Measurements from ENCODE around the gene SLC38A1.

SLC38A1 gene

GRCh38 chr12:46299851-46300250, 31.0 kb upstream of the SLC38A1 start:
- TF ChIP-seq TCF12 (IDR thresholded peaks at IDR 0.05; ENCODE audit: low read depth): no peak
- no peak for TF ChIP-seq EGR1 (IDR thresholded peaks at IDR 0.05)
- TF ChIP-seq CEBPB (IDR thresholded peaks at IDR 0.05): no peak

- TF ChIP-seq ZBTB7A (IDR thresholded peaks at IDR 0.05; ENCODE audit: low read depth): no peak
- TF ChIP-seq EP300 (IDR thresholded peaks at IDR 0.05; ENCODE audit: borderline replicate concordance): no peak
- TF ChIP-seq EGR1 (IDR thresholded peaks at IDR 0.05): no peak
- TF ChIP-seq TCF12 (IDR thresholded peaks at IDR 0.05; ENCODE audit: low read depth): no peak
- TF ChIP-seq, protein P1, sequence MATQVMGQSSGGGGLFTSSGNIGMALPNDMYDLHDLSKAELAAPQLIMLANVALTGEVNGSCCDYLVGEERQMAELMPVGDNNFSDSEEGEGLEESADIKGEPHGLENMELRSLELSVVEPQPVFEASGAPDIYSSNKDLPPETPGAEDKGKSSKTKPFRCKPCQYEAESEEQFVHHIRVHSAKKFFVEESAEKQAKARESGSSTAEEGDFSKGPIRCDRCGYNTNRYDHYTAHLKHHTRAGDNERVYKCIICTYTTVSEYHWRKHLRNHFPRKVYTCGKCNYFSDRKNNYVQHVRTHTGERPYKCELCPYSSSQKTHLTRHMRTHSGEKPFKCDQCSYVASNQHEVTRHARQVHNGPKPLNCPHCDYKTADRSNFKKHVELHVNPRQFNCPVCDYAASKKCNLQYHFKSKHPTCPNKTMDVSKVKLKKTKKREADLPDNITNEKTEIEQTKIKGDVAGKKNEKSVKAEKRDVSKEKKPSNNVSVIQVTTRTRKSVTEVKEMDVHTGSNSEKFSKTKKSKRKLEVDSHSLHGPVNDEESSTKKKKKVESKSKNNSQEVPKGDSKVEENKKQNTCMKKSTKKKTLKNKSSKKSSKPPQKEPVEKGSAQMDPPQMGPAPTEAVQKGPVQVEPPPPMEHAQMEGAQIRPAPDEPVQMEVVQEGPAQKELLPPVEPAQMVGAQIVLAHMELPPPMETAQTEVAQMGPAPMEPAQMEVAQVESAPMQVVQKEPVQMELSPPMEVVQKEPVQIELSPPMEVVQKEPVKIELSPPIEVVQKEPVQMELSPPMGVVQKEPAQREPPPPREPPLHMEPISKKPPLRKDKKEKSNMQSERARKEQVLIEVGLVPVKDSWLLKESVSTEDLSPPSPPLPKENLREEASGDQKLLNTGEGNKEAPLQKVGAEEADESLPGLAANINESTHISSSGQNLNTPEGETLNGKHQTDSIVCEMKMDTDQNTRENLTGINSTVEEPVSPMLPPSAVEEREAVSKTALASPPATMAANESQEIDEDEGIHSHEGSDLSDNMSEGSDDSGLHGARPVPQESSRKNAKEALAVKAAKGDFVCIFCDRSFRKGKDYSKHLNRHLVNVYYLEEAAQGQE (IDR thresholded peaks at IDR 0.05; ENCODE audit: low read depth): no peak
- no peak for TF ChIP-seq CEBPB (IDR thresholded peaks at IDR 0.05)
Measured at GRCh38 chr12:46298261-46298660, 29.4 kb upstream of the SLC38A1 start.

DNA sequence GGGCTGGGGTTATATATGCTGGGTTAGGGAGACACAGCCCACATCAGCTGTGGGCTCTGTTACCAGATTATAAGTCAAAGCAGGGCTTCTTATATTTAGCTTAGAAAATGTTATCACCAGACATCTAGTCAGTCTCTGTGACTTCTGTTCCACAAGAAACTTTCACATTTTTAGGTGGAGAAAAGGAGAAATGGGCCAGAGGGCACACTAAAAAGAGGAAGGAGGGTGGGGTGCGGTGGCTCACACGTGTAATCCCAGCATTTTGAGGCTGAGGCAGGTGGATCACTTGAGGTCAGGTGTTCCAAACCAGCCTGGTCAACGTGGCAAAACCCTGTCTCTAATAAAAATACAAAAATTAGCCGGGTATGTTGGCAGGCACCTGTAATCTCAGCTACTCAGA, 28.0 kb upstream of the SLC38A1 start:
- no peak for TF ChIP-seq YY1 (IDR thresholded peaks at IDR 0.05; ENCODE audit: low read depth)
- TF ChIP-seq, protein P2, sequence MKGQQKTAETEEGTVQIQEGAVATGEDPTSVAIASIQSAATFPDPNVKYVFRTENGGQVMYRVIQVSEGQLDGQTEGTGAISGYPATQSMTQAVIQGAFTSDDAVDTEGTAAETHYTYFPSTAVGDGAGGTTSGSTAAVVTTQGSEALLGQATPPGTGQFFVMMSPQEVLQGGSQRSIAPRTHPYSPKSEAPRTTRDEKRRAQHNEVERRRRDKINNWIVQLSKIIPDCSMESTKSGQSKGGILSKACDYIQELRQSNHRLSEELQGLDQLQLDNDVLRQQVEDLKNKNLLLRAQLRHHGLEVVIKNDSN (IDR thresholded peaks at IDR 0.05): no peak
- TF ChIP-seq CEBPB (IDR thresholded peaks at IDR 0.05): no peak
- TF ChIP-seq FOXM1 (IDR thresholded peaks at IDR 0.05; ENCODE audit: borderline replicate concordance, low read depth): no peak
- no peak for TF ChIP-seq EP300 (IDR thresholded peaks at IDR 0.05; ENCODE audit: borderline replicate concordance)
- TF ChIP-seq, protein P3, sequence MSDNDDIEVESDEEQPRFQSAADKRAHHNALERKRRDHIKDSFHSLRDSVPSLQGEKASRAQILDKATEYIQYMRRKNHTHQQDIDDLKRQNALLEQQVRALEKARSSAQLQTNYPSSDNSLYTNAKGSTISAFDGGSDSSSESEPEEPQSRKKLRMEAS (IDR thresholded peaks at IDR 0.05): no peak
- no peak for TF ChIP-seq ZBTB7A (IDR thresholded peaks at IDR 0.05; ENCODE audit: low read depth)
- TF ChIP-seq NFIC (IDR thresholded peaks at IDR 0.05): no peak
- TF ChIP-seq TEAD4 (IDR thresholded peaks at IDR 0.05): no peak
- no peak for TF ChIP-seq CREB1 (IDR thresholded peaks at IDR 0.05; ENCODE audit: low read depth)
- no peak for TF ChIP-seq EGR1 (IDR thresholded peaks at IDR 0.05)
- no peak for TF ChIP-seq RAD21 (IDR thresholded peaks at IDR 0.05; ENCODE audit: low read depth)
- TF ChIP-seq TAF1 (IDR thresholded peaks at IDR 0.05; ENCODE audit: low read depth): no peak
- TF ChIP-seq TCF12 (IDR thresholded peaks at IDR 0.05; ENCODE audit: low read depth): no peak
- TF ChIP-seq, protein P1 (IDR thresholded peaks at IDR 0.05; ENCODE audit: low read depth): no peak

- TF ChIP-seq NFIC (IDR thresholded peaks at IDR 0.05) (no peak), RAD21 (IDR thresholded peaks at IDR 0.05; ENCODE audit: low read depth) (peak; percentile 47)
- TF ChIP-seq, protein P3 (IDR thresholded peaks at IDR 0.05): no peak
Measured at GRCh38 chr12:46292754-46293402, 24.0 kb upstream of the SLC38A1 start.

- TF ChIP-seq CEBPB (IDR thresholded peaks at IDR 0.05) (no peak), TCF12 (IDR thresholded peaks at IDR 0.05; ENCODE audit: low read depth) (no peak), NFIC (IDR thresholded peaks at IDR 0.05) (no peak), YY1 (IDR thresholded peaks at IDR 0.05; ENCODE audit: low read depth) (no peak), TAF1 (IDR thresholded peaks at IDR 0.05; ENCODE audit: low read depth) (no peak), TEAD4 (IDR thresholded peaks at IDR 0.05) (no peak), CREB1 (IDR thresholded peaks at IDR 0.05; ENCODE audit: low read depth) (no peak), EGR1 (IDR thresholded peaks at IDR 0.05) (no peak), ZBTB7A (IDR thresholded peaks at IDR 0.05; ENCODE audit: low read depth) (no peak), EP300 (IDR thresholded peaks at IDR 0.05; ENCODE audit: borderline replicate concordance) (no peak), RAD21 (IDR thresholded peaks at IDR 0.05; ENCODE audit: low read depth) (no peak), FOXM1 (IDR thresholded peaks at IDR 0.05; ENCODE audit: borderline replicate concordance, low read depth) (no peak)
- TF ChIP-seq, protein P2 (IDR thresholded peaks at IDR 0.05): no peak
- TF ChIP-seq, protein P3 (IDR thresholded peaks at IDR 0.05): no peak
- TF ChIP-seq, protein P1 (IDR thresholded peaks at IDR 0.05; ENCODE audit: low read depth): no peak
Measured at GRCh38 chr12:46282829-46283228, 14.0 kb upstream of the SLC38A1 start.

Measured in Ishikawa (cell line).